ENCODE results near the gene PRKN.

Gene PRKN

GRCh38 chr6:161389756-161390155, 1337.8 kb downstream of the PRKN start:
- DNase-seq: no peak

- no peak for DNase-seq
Measured at GRCh38 chr6:161383951-161384350, 1343.6 kb downstream of the PRKN start.

- no peak for DNase-seq
Measured at GRCh38 chr6:161379834-161380582, 1347.6 kb downstream of the PRKN start.

GRCh38 chr6:161378115-161378514, 1349.5 kb downstream of the PRKN start:
- DNase-seq: no peak

GRCh38 chr6:161377116-161377515, 1350.5 kb downstream of the PRKN start:
- DNase-seq: no peak

GRCh38 chr6:161376367-161376766, 1351.2 kb downstream of the PRKN start:
- DNase-seq: no peak

GRCh38 chr6:161374971-161375873, 1352.3 kb downstream of the PRKN start:
- no peak for DNase-seq

GRCh38 chr6:161373905-161374451, 1353.6 kb downstream of the PRKN start:
- DNase-seq: peak; percentile 69

GRCh38 chr6:161372422-161372793, 1355.2 kb downstream of the PRKN start:
- DNase-seq: no peak

GRCh38 chr6:161370880-161371279, 1356.7 kb downstream of the PRKN start:
- DNase-seq: peak; percentile 69

GRCh38 chr6:161369339-161369738, 1358.2 kb downstream of the PRKN start:
- no peak for DNase-seq

- DNase-seq: no peak
Measured at GRCh38 chr6:161368514-161368913, 1359.1 kb downstream of the PRKN start.

GRCh38 chr6:161367472-161367871, 1360.1 kb downstream of the PRKN start:
- no peak for DNase-seq

- no peak for DNase-seq
Measured at GRCh38 chr6:161366301-161366923, 1361.2 kb downstream of the PRKN start.

- no peak for DNase-seq
Measured at GRCh38 chr6:161365633-161366032, 1361.9 kb downstream of the PRKN start.

GRCh38 chr6:161363286-161363685, 1364.3 kb downstream of the PRKN start:
- DNase-seq: no peak

GRCh38 chr6:161362266-161362665, 1365.3 kb downstream of the PRKN start:
- no peak for DNase-seq

GRCh38 chr6:161361529-161361928, 1366.0 kb downstream of the PRKN start:
- no peak for DNase-seq

- DNase-seq: no peak
Measured at GRCh38 chr6:161360520-161360919, 1367.0 kb downstream of the PRKN start.

- no peak for DNase-seq
Measured at GRCh38 chr6:161359618-161359945, 1368.0 kb downstream of the PRKN start.

GRCh38 chr6:161356167-161356854, 1371.3 kb downstream of the PRKN start:
- DNase-seq: no peak

- DNase-seq: no peak
Measured at GRCh38 chr6:161355696-161356095, 1371.9 kb downstream of the PRKN start.

GRCh38 chr6:161354956-161355355, 1372.6 kb downstream of the PRKN start:
- no peak for DNase-seq

Measured in NCI-H1436 (cell line).